ENCODE data around the gene OXSR1. TPM values are rescaled to one million over a fixed set of nuclear protein-coding genes. Genes with fewer than 3 reads are reported as not detected.
A peak's percentile ranks its signal among the peaks of the same experiment; 100 is the strongest.

OXSR1 gene
- total RNA-seq, 5 donors from 2014 or later (not counting 1 experiment from before 2014, with no cell fraction given), result 30.7 to 40.4 (median 37.4) TPM

GRCh38 chr3:38127611-38128302 is 37.6 kb upstream of the OXSR1 start:
- H3K4me1 ChIP-seq (ENCODE audit: control insufficient read depth in 1 of 2, extremely low read depth in 1 of 2, insufficient read depth in 2 of 2, low read length in 2 of 2), result peaks cover 0 to 7% of the 10 kb centered on the region in 2 experiments
- DNase-seq (peak in 2 of 35 experiments; percentile 1 to 4), ATAC-seq (replicated peaks in 1 of 4) (no peak)
- H3K36me3 ChIP-seq (ENCODE audit: control insufficient read depth in 2 of 2, extremely low read depth in 1 of 2, insufficient read depth in 1 of 2, low read length in 1 of 2), result peaks cover 41 to 91% of the 10 kb centered on the region in 2 donors
- Mint-ChIP-seq H3K4me3 (no peak overlapping the region), H3K27me3 (no peaks in the 10 kb centered on the region), H3K9me3 (no peaks in the 10 kb centered on the region), H3K36me3 (peaks cover 58% of the 10 kb centered on the region), H3K27ac (peak overlapping the region in 1 of 2 donors; percentile 44), H3K4me1 (peaks cover 12 to 19% (median 15%) of the 10 kb centered on the region in 3 donors)
- H3K27ac ChIP-seq (ENCODE audit: low read length), result no peak overlapping the region
- ChIA-PET CTCF (interaction anchor here in 1 of 2 donors (0.6 kb wide), 1 partner anchor 30 kb away, joined by 3 read pairs; no protein-coding TSS in a partner anchor), POLR2A (no interaction called here)
- 100% methylated on average over 2 of the region's 4 CpGs for WGBS (ENCODE audit: insufficient coverage)
- H3K4me3 ChIP-seq (ENCODE audit: control insufficient read depth in 1 of 2, extremely low read depth in 1 of 2, low read length in 1 of 2), result no peak overlapping the region
- H3K9me3 ChIP-seq, result no peaks in the 10 kb centered on the region
- no peaks in the 10 kb centered on the region for H3K27me3 ChIP-seq (replicated peaks in 1 of 2; ENCODE audit: control insufficient read depth in 2 of 2, extremely low read depth in 1 of 2, insufficient read depth in 2 of 2, low read length in 1 of 2)

- DNase-seq (no peak), ATAC-seq (replicated peaks in 1 of 4) (no peak)
- H3K4me3 Mint-ChIP-seq, result no peak overlapping the region
- WGBS (ENCODE audit: insufficient coverage), result 92% methylated on average over 1 of the region's 1 CpG
- Histone ChIP-seq H3K27me3 (replicated peaks in 1 of 2; ENCODE audit: control insufficient read depth in 2 of 2, extremely low read depth in 1 of 2, insufficient read depth in 2 of 2, low read length in 1 of 2) (no peaks in the 10 kb centered on the region), H3K36me3 (ENCODE audit: control insufficient read depth in 2 of 2, extremely low read depth in 1 of 2, insufficient read depth in 1 of 2, low read length in 1 of 2) (peaks cover 36 to 92% of the 10 kb centered on the region in 2 donors), H3K27ac (ENCODE audit: low read length) (no peak overlapping the region), H3K4me3 (ENCODE audit: control insufficient read depth in 1 of 2, extremely low read depth in 1 of 2, low read length in 1 of 2) (no peak overlapping the region), H3K9me3 (no peaks in the 10 kb centered on the region), H3K4me1 (ENCODE audit: control insufficient read depth in 1 of 2, extremely low read depth in 1 of 2, insufficient read depth in 2 of 2, low read length in 2 of 2) (peaks cover 0 to 11% of the 10 kb centered on the region in 2 experiments)
- H3K27me3 Mint-ChIP-seq, result no peaks in the 10 kb centered on the region
- peaks cover 16 to 23% (median 18%) of the 10 kb centered on the region in 3 donors for H3K4me1 Mint-ChIP-seq
- peaks cover 56% of the 10 kb centered on the region for H3K36me3 Mint-ChIP-seq
- ChIA-PET POLR2A (no interaction called here), CTCF (interaction anchor here (0.6 kb wide), 2 partner anchors 30 to 153 kb away, joined by 3 read pairs; no protein-coding TSS in a partner anchor)
- no peak overlapping the region for H3K27ac Mint-ChIP-seq
- H3K9me3 Mint-ChIP-seq, result no peaks in the 10 kb centered on the region
Measured at GRCh38 chr3:38128303-38128655, 37.1 kb upstream of the OXSR1 start.

- CTCF ChIA-PET, result no interaction called here
- H3K9me3 ChIP-seq, result no peaks in the 10 kb centered on the region
- H3K36me3 Mint-ChIP-seq, result peaks cover 56% of the 10 kb centered on the region
Measured at GRCh38 chr3:38129058-38129457, 36.3 kb upstream of the OXSR1 start.

GRCh38 chr3:38130631-38131065 is 34.7 kb upstream of the OXSR1 start:
- H3K36me3 Mint-ChIP-seq, result peaks cover 46% of the 10 kb centered on the region

More at GRCh38 chr3:38129058-38129457, 36.3 kb upstream of the OXSR1 start:
- Histone ChIP-seq H3K4me3 (ENCODE audit: control insufficient read depth in 1 of 2, extremely low read depth in 1 of 2, low read length in 1 of 2) (no peak overlapping the region), H3K27me3 (replicated peaks in 1 of 2; ENCODE audit: control insufficient read depth in 2 of 2, extremely low read depth in 1 of 2, insufficient read depth in 2 of 2, low read length in 1 of 2) (no peaks in the 10 kb centered on the region), H3K27ac (ENCODE audit: low read length) (no peak overlapping the region), H3K4me1 (ENCODE audit: control insufficient read depth in 1 of 2, extremely low read depth in 1 of 2, insufficient read depth in 2 of 2, low read length in 2 of 2) (peaks cover 0 to 16% of the 10 kb centered on the region in 2 experiments), H3K36me3 (ENCODE audit: control insufficient read depth in 2 of 2, extremely low read depth in 1 of 2, insufficient read depth in 1 of 2, low read length in 1 of 2) (peaks cover 36 to 97% of the 10 kb centered on the region in 2 donors)
- H3K9me3 Mint-ChIP-seq, result no peaks in the 10 kb centered on the region
- POLR2A ChIA-PET, result no interaction called here
- DNase-seq (no peak), ATAC-seq (replicated peaks in 1 of 4) (no peak)
- H3K4me3 Mint-ChIP-seq, result no peak overlapping the region
- H3K4me1 Mint-ChIP-seq, result peaks cover 20 to 30% (median 24%) of the 10 kb centered on the region in 3 donors
- 100% methylated on average over 3 of the region's 5 CpGs for WGBS (ENCODE audit: insufficient coverage)
- H3K27ac Mint-ChIP-seq, result no peak overlapping the region
- no peaks in the 10 kb centered on the region for H3K27me3 Mint-ChIP-seq

GRCh38 chr3:38131621-38132369 is 33.5 kb upstream of the OXSR1 start:
- Mint-ChIP-seq H3K27me3 (no peaks in the 10 kb centered on the region), H3K9me3 (no peaks in the 10 kb centered on the region), H3K27ac (peak overlapping the region in 1 of 2 donors; percentile 58), H3K36me3 (peaks cover 38% of the 10 kb centered on the region), H3K4me3 (no peak overlapping the region), H3K4me1 (peaks cover 44 to 50% (median 45%) of the 10 kb centered on the region in 3 donors)
- DNase-seq, result peak in 5 of 35 experiments; percentile 5 to 39 (median 23)
- ChIA-PET CTCF (interaction anchor here (0.6 to 0.8 kb wide), 2 partner anchors 33 to 365 kb away, joined by 3 read pairs; partner anchors contain the start of gene EXOG (in 1 of the 2)), POLR2A (no interaction called here)
- H3K27ac ChIP-seq (ENCODE audit: low read length), result no peak overlapping the region
- H3K36me3 ChIP-seq (ENCODE audit: control insufficient read depth in 2 of 2, extremely low read depth in 1 of 2, insufficient read depth in 1 of 2, low read length in 1 of 2), result peaks cover 23 to 74% of the 10 kb centered on the region in 2 donors
- peaks cover 0 to 37% of the 10 kb centered on the region in 2 experiments for H3K4me1 ChIP-seq (ENCODE audit: control insufficient read depth in 1 of 2, extremely low read depth in 1 of 2, insufficient read depth in 2 of 2, low read length in 2 of 2)
- WGBS (ENCODE audit: insufficient coverage), result 87% methylated on average over 3 of the region's 6 CpGs
- H3K27me3 ChIP-seq (replicated peaks in 1 of 2; ENCODE audit: control insufficient read depth in 2 of 2, extremely low read depth in 1 of 2, insufficient read depth in 2 of 2, low read length in 1 of 2), result no peaks in the 10 kb centered on the region
- ATAC-seq (replicated peaks in 1 of 4), result no peak
- no peaks in the 10 kb centered on the region for H3K9me3 ChIP-seq
- H3K4me3 ChIP-seq (ENCODE audit: control insufficient read depth in 1 of 2, extremely low read depth in 1 of 2, low read length in 1 of 2), result no peak overlapping the region

More at GRCh38 chr3:38130631-38131065, 34.7 kb upstream of the OXSR1 start:
- 100% methylated on average over 2 of the region's 3 CpGs for WGBS (ENCODE audit: insufficient coverage)
- Mint-ChIP-seq H3K9me3 (no peaks in the 10 kb centered on the region), H3K4me3 (no peak overlapping the region), H3K27me3 (no peaks in the 10 kb centered on the region), H3K4me1 (peaks cover 36 to 43% (median 38%) of the 10 kb centered on the region in 3 donors), H3K27ac (peak overlapping the region in 1 of 2 donors; percentile 41)
- peaks cover 34 to 85% of the 10 kb centered on the region in 2 donors for H3K36me3 ChIP-seq (ENCODE audit: control insufficient read depth in 2 of 2, extremely low read depth in 1 of 2, insufficient read depth in 1 of 2, low read length in 1 of 2)
- H3K27ac ChIP-seq (ENCODE audit: low read length), result no peak overlapping the region
- ATAC-seq (replicated peaks in 1 of 4) (no peak), DNase-seq (peak in 1 of 35 experiments; percentile 1)
- no peaks in the 10 kb centered on the region for H3K9me3 ChIP-seq
- no peaks in the 10 kb centered on the region for H3K27me3 ChIP-seq (replicated peaks in 1 of 2; ENCODE audit: control insufficient read depth in 2 of 2, extremely low read depth in 1 of 2, insufficient read depth in 2 of 2, low read length in 1 of 2)
- H3K4me3 ChIP-seq (ENCODE audit: control insufficient read depth in 1 of 2, extremely low read depth in 1 of 2, low read length in 1 of 2), result no peak overlapping the region
- ChIA-PET POLR2A (no interaction called here), CTCF (interaction anchor here in 1 of 2 donors (0.7 kb wide), 1 partner anchor 350 kb away, joined by 4 read pairs; no protein-coding TSS in a partner anchor)
- peaks cover 0 to 28% of the 10 kb centered on the region in 2 experiments for H3K4me1 ChIP-seq (ENCODE audit: control insufficient read depth in 1 of 2, extremely low read depth in 1 of 2, insufficient read depth in 2 of 2, low read length in 2 of 2)

GRCh38 chr3:38133209-38133556 is 32.2 kb upstream of the OXSR1 start:
- DNase-seq (no peak), ATAC-seq (replicated peaks in 1 of 4) (no peak)
- WGBS (ENCODE audit: insufficient coverage), result 93% methylated on average over 3 of the region's 3 CpGs
- ChIA-PET POLR2A (no interaction called here), CTCF (no interaction called here)
- Mint-ChIP-seq H3K9me3 (no peaks in the 10 kb centered on the region), H3K4me1 (peaks cover 53 to 59% (median 56%) of the 10 kb centered on the region in 3 donors), H3K27ac (peak overlapping the region; percentile 7 to 81), H3K27me3 (no peaks in the 10 kb centered on the region), H3K36me3 (peaks cover 27% of the 10 kb centered on the region), H3K4me3 (no peak overlapping the region)
- peaks cover 21 to 60% of the 10 kb centered on the region in 2 donors for H3K36me3 ChIP-seq (ENCODE audit: control insufficient read depth in 2 of 2, extremely low read depth in 1 of 2, insufficient read depth in 1 of 2, low read length in 1 of 2)
- no peaks in the 10 kb centered on the region for H3K27me3 ChIP-seq (replicated peaks in 1 of 2; ENCODE audit: control insufficient read depth in 2 of 2, extremely low read depth in 1 of 2, insufficient read depth in 2 of 2, low read length in 1 of 2)
- peaks cover 6 to 46% of the 10 kb centered on the region in 2 experiments for H3K4me1 ChIP-seq (ENCODE audit: control insufficient read depth in 1 of 2, extremely low read depth in 1 of 2, insufficient read depth in 2 of 2, low read length in 2 of 2)
- H3K9me3 ChIP-seq, result no peaks in the 10 kb centered on the region
- no peak overlapping the region for H3K27ac ChIP-seq (ENCODE audit: low read length)
- no peak overlapping the region for H3K4me3 ChIP-seq (ENCODE audit: control insufficient read depth in 1 of 2, extremely low read depth in 1 of 2, low read length in 1 of 2)
